Measurements from ENCODE around the gene ESAM. TPM values are rescaled to one million over a fixed set of nuclear protein-coding genes. Genes with fewer than 3 reads are reported as not detected.

ESAM gene
- total and polyA plus RNA-seq, 4 donors = 4.0 to 15.6 (median 9.9) TPM

GRCh38 chr11:124754710-124755109, 7.4 kb downstream of the ESAM start:
- Histone ChIP-seq H3K27ac (ENCODE audit: low read depth in 1 of 2, low read length in 2 of 2) (no peak overlapping the region), H3K4me3 (ENCODE audit: low read depth in 1 of 3, low read length in 3 of 3) (no peak overlapping the region), H3K4me1 (ENCODE audit: control insufficient read depth in 4 of 4, insufficient read depth in 4 of 4, low read length in 3 of 4) (peaks cover 9 to 17% (median 13%) of the 10 kb centered on the region in 4 donors), H3K9ac (ENCODE audit: low read depth in 1 of 2, low read length in 2 of 2) (no peak overlapping the region), H3K36me3 (ENCODE audit: control insufficient read depth in 4 of 4, insufficient read depth in 3 of 4, low read depth in 1 of 4, low read length in 3 of 4) (no peaks in the 10 kb centered on the region), H3K27me3 (ENCODE audit: control insufficient read depth in 4 of 4, insufficient read depth in 4 of 4, low read length in 3 of 4) (peaks cover 0 to 9% (median 2%) of the 10 kb centered on the region in 4 donors), H3K9me3 (ENCODE audit: control insufficient read depth in 4 of 4, low read length in 3 of 4) (no peaks in the 10 kb centered on the region)
- no peak for TF ChIP-seq YY1 (IDR thresholded peaks at IDR 0.05)
- TF ChIP-seq HNF4G (IDR thresholded peaks at IDR 0.05) = no peak
- no peak for TF ChIP-seq JUND (IDR thresholded peaks at IDR 0.05)
- TF ChIP-seq CTCF (IDR thresholded peaks at IDR 0.05; ENCODE audit: low read depth, low read length, missing input control) = no peak
- no peak for TF ChIP-seq RXRA (IDR thresholded peaks at IDR 0.05)
- no peak for TF ChIP-seq ZBTB33 (IDR thresholded peaks at IDR 0.05)
- TF ChIP-seq MAX (IDR thresholded peaks at IDR 0.05) = no peak
- no peak for TF ChIP-seq NR2F2 (IDR thresholded peaks at IDR 0.05)
- TF ChIP-seq TAF1 (conservative IDR thresholded peaks at IDR 0.05) = no peak
- TF ChIP-seq RAD21 (IDR thresholded peaks at IDR 0.05) = no peak
- no peak for TF ChIP-seq HNF4A (conservative IDR thresholded peaks at IDR 0.05)
- no peak for TF ChIP-seq FOXA2 (IDR thresholded peaks at IDR 0.05)
- no peak for TF ChIP-seq EGR1 (IDR thresholded peaks at IDR 0.05; ENCODE audit: low read depth in 2 of 2)
- no peak for TF ChIP-seq ATF3 (IDR thresholded peaks at IDR 0.05)
- TF ChIP-seq SP1 (IDR thresholded peaks at IDR 0.05) = no peak
- TF ChIP-seq REST (IDR thresholded peaks at IDR 0.05) = no peak
- no peak for DNase-seq (ENCODE audit: low spot score)
- WGBS = 65% methylated on average over 6 of the region's 6 CpGs

GRCh38 chr11:124754309-124754708, 7.8 kb downstream of the ESAM start:
- no peak overlapping the region for H3K9ac ChIP-seq (ENCODE audit: low read depth in 1 of 2, low read length in 2 of 2)
- no peak overlapping the region for H3K4me3 ChIP-seq (ENCODE audit: low read depth in 1 of 3, low read length in 3 of 3)
- no peak for DNase-seq (ENCODE audit: low spot score)
- H3K9me3 ChIP-seq (ENCODE audit: control insufficient read depth in 4 of 4, low read length in 3 of 4) = no peaks in the 10 kb centered on the region
- H3K27ac ChIP-seq (ENCODE audit: low read depth in 1 of 2, low read length in 2 of 2) = no peak overlapping the region
- 67% methylated on average over 4 of the region's 4 CpGs for WGBS
- H3K36me3 ChIP-seq (ENCODE audit: control insufficient read depth in 4 of 4, insufficient read depth in 3 of 4, low read depth in 1 of 4, low read length in 3 of 4) = no peaks in the 10 kb centered on the region
- peaks cover 0 to 9% (median 2%) of the 10 kb centered on the region in 4 donors for H3K27me3 ChIP-seq (ENCODE audit: control insufficient read depth in 4 of 4, insufficient read depth in 4 of 4, low read length in 3 of 4)
- peaks cover 9 to 13% (median 12%) of the 10 kb centered on the region in 4 donors for H3K4me1 ChIP-seq (ENCODE audit: control insufficient read depth in 4 of 4, insufficient read depth in 4 of 4, low read length in 3 of 4)
- TF ChIP-seq RAD21 (IDR thresholded peaks at IDR 0.05) (no peak), ATF3 (IDR thresholded peaks at IDR 0.05) (no peak), TAF1 (conservative IDR thresholded peaks at IDR 0.05) (no peak), HNF4G (IDR thresholded peaks at IDR 0.05) (no peak), ZBTB33 (IDR thresholded peaks at IDR 0.05) (no peak), RXRA (IDR thresholded peaks at IDR 0.05) (no peak), EGR1 (IDR thresholded peaks at IDR 0.05; ENCODE audit: low read depth in 2 of 2) (no peak), SP1 (IDR thresholded peaks at IDR 0.05) (no peak), REST (IDR thresholded peaks at IDR 0.05) (no peak), HNF4A (conservative IDR thresholded peaks at IDR 0.05) (no peak)

Measured in liver (tissue), 9 donors.